Activated effector memory CD4-positive, alpha-beta T cell treated with Interleukin-2 at 50 U/mL for 16 hours (primary cell): Measurements from ENCODE around the gene SPAG9.

ENCODE experiments used
- DNase-seq: peaks from one replicate; pipeline ENCODE4 v3.0.0-alpha.2; 2020

The SPAG9 gene

GRCh38 chr17:51120739-51121619, at the start of gene SPAG9:
Gene SPAG9 (minus strand): TSS chr17:51120868. CDS start chr17:51120656, 212 bp downstream.
- peak; percentile 87 for DNase-seq

DNA sequence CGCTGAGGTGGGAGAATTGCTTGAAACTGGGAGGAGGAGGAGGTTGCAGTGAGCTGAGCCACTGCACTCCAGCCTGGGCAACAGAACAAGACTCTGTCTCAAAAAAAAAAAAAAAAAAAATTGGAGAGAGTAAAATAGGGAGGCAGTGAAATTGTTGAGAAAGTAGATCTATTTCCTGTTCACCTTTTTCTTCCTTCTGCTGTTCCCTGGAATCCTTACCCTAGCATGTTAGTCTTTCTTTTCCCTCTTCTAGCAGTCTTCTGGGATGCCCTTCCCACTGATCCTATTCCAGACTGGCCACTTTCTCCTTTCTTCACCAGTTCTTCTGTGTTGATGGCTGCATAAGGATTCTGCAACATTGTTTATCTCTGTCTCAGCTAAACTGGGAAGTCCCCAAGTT, 48.7 kb upstream of the SPAG9 start:
- no peak for DNase-seq

DNA sequence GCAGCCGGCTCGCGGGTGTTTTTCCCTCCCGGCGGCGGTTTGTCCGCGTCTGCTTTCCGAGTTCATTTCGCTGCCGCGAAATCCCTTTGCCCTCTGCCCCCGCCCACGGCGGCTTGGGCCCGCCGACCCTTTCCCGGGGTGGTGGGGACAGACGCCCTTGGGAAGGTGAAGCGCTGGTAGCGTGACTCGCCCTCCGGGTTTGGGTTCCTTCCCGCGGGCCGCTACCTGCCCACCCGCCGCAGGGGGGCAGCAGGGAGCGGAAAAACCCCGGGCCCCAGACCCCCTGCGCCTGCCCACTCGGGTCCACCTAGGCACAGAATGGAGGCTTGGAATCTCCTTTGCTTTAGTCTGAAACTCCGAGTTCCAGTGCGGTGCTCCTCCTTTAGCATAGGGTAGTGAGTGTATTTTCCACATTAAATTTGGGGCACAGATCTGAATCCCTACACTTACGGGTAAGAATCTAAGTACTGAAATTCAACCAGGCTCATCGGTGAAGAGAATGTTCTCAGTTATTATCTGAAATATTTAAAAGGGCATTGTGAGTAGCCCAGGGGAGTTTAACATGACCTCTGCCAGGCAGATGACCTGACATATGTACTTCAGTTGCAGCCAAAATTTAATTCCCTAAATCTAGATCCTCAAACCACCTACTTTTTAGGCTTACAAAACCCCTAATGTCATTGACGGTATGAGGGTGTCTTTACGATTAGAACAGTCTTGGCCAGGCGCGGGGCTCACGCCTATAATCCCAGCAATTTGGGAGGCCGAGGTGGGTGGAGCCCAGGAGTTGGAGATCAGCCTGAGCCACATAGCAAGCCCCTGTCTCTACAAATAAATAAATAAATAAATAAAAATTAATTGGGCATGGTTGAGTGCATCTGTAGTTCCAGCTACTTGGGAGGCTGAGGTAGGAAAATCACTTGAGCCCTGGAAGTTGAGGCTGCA, 46.6 kb upstream of the SPAG9 start:
- peak; percentile 55 for DNase-seq

DNA sequence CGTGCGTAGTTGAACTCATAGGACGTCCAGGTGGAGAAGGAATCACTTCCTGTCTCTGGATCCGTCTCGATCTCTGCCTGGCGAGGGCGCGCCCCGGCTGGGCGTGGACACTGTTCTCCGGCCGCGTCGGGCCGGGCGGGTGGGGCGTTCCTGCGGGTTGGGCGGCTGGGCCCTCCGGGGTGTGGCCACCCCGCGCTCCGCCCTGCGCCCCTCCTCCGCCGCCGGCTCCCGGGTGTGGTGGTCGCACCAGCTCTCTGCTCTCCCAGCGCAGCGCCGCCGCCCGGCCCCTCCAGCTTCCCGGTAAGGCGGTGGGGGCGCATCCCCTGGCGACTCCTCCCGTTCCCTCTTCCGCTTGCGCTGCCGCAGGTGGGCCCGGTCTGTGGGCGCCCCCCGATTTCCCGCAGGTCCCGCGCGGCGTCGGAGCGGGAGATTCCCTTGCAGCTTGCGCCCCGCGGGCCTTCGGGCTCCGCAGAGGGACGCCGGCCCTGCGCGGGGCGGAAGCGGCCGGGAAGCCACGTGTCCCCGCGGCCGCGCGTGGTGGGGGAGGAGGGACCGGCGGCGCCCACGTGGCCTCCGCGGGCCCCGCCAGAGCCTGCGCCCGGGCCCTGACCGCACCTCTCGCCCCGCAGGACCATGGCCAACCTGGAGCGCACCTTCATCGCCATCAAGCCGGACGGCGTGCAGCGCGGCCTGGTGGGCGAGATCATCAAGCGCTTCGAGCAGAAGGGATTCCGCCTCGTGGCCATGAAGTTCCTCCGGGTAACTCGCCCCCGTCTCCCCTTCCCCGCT, 45.7 kb upstream of the SPAG9 start, which contains the start of gene NME2:
Gene NME2, plus strand, starts transcription at position 214 of the 789 bp plus-strand sequence. Its CDS starts 420 bp downstream, at position 634.
- DNase-seq: peak; percentile 58

DNA sequence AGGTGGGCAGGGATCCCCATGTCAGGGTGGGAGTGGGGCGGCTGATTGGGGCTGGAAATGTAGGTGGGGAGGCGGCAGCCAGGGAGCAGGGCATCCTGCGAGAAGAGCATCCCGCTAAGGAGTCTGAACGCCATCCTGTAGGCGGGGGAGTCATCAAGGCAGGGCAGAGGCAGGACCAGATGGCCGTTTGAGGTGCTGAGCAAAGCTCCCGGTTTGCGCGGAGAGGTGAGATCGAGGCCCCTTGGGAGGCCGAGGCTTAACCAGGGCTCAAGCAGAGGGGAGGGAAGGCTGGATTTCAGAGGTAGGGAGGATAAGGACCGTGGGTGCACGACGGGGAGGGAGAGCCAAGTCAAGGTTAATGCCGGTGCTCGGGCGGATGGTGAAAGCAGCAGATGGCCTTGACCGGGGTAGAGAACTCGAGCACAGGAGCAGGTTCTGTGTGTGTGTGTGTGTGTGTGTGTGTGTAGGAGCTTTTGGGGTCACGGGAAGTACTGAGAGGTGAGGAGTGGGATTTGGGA, 45.1 kb upstream of the SPAG9 start:
- DNase-seq: peak; percentile 15

DNA sequence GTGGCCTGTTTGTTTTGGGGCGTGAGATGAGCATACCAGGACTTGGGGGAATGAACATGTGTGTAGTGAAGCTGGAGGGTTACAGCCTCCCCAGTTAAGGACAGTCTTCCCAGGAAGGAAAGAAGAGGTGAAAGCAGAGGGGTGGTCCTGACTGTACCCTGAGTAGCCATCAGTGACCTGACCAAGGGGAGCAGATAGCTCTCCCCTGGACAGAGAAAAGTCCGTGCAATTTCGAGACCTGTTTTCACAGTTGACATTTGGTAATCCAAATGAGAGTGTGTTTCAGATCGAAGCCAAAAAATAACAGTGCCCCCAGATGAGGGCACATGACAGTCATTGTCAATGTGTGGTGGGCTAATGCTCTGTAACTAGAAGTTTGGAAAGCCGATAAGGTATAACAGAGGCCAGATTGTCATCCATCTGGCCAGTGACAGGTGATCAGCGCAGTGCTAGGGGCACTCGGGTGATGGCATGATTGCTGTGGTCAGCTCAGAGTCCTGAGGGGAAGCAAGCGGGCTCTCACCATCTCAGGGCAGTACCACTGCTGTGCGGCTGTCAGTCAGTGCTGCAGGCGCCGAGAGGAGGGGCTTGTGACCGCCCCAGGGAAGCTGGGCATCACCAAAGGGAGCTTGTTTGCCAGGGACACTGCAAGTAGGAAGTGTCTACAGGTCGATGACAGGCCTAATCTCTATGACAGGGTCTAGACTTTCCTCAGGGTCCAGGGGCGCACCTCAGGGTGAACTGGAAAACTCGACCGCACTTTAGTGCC, 44.4 kb upstream of the SPAG9 start:
- DNase-seq: no peak

GRCh38 chr17:51161541-51161940, 40.9 kb upstream of the SPAG9 start:
- no peak for DNase-seq

DNA sequence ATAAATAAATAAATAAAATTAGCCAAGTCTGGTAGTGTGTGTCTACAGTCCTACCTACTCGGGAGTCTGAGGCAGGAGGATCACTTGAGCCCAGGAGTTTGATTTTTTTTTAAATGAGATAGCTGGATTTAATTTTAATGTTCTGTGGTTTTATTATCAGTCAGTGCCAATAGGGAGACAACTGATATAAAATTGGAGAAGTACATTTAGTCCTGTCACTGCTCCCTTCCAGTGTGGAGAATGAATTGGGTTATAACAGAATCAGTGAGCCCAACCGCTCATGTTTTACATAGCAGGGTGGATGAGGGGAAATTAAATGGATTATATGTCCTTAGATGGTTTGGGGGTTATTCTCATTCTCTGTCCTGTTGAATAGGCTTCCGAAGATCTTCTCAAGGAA, 38.9 kb upstream of the SPAG9 start:
- DNase-seq: no peak

GRCh38 chr17:51155416-51155815, 34.7 kb upstream of the SPAG9 start:
- no peak for DNase-seq

- DNase-seq: no peak
Measured at GRCh38 chr17:51154176-51154575, 33.5 kb upstream of the SPAG9 start.

GRCh38 chr17:51153210-51154072, 32.8 kb upstream of the SPAG9 start, which contains the start of gene NME1:
Gene NME1 (plus strand): TSS chr17:51153559. CDS start chr17:51155655, 2,096 bp downstream.
- DNase-seq: peak; percentile 98

DNA sequence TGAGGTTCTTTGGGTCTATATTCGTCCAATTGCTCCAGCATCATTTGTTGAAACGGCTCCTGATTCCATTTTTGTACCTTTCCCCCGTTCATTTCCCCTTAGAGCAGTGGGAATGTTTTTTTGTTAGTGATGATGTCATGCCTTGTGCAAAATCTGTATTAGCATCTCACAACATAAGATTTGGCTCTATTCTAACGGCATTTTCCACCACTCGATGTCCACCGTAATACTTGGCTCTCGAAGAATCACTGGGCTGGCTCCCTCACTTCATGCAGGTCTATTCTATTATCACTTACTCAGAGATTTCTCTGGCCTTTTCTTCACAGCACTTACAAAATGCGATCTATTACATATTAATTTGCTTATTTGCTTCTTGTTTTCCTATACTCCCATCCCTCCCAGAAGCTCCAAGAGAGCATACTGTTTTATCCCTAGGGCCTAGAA, 32.1 kb upstream of the SPAG9 start:
- no peak for DNase-seq

DNA sequence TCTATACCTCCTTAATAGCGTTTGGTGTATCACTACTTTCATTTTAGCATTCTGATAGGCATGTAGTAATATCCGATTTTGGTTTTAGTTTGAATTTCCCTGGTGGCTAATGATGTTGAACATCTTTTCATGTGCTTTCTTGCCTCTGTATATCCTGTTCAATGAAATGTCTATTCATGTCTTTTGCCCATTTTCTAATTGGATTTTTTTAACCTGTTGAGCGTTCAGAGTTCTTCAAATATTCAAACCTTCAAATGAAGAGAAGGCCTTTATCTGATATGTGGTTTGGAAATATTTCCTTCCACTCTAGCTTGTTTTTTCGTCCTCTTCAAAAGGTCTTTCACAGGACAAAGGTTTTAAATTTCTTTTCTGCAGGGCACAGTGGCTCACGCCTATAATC, 30.3 kb upstream of the SPAG9 start:
- no peak for DNase-seq

- DNase-seq: no peak
Measured at GRCh38 chr17:51149163-51149562, 28.5 kb upstream of the SPAG9 start.

DNA sequence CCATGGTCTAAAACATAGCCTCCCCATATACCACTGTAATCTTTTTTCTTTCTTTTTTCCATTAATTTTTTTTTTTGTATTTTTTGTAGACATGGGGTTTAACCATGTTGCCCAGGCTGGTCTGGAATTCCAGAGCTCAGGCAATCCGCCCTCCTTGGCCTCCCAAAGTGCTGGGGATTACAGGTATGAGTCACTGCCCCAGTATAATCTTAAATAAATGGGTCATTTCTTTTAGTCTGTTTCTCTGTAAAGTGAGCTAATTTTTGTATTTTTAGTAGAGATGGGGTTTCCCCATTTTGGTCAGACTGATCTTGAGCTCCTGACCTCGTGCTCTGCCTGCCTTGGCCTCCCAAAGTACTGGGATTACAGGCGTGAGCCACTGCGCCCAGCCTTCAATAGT, 27.0 kb upstream of the SPAG9 start:
- no peak for DNase-seq

GRCh38 chr17:51144266-51145022, 23.8 kb upstream of the SPAG9 start:
- DNase-seq: no peak

GRCh38 chr17:51142597-51142996, 21.9 kb upstream of the SPAG9 start:
- DNase-seq: no peak

DNA sequence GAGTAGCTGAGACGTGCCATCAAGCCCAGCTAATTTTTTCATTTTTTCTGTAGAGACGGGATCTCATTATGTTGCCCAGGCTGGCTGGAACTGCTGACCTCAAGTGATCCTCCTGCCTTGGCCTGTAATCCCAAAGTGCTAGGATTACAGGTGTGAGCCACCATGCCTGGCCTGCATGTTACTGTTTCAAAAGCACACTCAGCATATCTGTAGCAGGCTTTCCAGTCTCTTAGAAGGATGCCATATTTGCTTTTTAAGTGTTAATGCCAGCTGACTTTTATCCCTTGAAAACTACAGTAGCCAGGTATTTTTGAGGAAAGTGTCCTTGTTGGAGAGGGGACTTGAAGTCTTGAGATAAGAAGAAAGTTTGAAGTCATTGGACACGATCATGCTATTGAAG, 15.3 kb upstream of the SPAG9 start:
- no peak for DNase-seq

DNA sequence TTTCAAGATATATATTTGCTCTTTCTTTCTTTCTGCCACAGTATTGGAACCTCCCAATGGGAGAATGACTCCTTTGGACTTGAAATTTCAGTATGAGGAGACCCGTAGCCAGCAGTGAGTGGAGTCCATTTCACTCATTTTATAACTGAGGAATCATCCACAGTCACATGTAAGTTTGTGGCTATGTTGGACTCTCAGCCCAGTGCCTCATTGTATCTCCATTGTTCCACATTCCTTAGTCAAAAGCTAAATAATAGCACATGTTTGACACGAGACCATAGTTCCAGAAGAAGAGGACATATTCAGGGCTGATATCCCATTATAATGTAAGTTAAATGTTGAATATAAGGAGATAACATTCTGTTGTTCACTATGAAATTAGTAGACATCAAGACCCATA, 12.7 kb upstream of the SPAG9 start:
- no peak for DNase-seq

- DNase-seq: no peak
Measured at GRCh38 chr17:51132964-51133319, 12.3 kb upstream of the SPAG9 start.
